Measurements from ENCODE around the gene PPP1R10.

The PPP1R10 gene

DNA sequence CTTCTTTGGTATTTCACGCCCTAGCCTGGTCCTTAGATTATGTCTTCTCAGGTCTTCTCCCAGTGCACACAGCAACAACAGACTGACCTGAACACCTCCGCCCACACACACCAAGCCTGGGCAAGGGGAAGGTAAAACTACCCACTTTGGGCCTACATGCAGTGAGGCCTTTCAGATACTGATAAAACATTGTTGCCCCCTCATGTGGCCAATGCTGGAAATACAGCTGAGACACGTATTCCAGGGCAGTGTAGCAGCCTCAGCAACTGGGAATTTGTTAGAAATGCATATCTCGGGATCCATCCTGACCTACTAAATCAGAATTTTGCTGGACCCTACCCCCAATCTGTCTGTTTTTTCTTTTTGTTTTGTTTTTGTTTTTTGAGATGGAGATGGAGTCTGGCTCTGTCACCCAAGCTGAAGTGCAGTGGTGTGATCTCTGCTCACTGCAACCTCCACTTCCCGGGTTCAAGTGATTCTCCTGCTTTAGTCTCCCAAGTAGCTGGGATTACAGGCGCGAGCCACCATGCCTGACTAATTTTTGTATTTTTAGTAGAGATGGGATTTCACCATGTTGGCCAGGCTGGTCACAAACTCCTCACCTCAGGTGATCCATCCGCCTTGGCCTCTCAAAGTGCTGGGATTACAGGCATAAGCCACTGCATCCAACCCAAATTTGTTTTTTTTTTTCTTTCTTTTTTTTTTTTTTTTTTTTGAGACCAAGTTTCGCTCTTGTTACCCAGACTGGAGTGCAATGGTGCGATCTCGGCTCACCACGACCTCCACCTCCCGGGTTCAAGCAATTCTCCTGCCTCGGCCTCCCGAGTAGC lies 19.5 kb downstream of the PPP1R10 start:
- peak; percentile 68 for DNase-seq

DNA sequence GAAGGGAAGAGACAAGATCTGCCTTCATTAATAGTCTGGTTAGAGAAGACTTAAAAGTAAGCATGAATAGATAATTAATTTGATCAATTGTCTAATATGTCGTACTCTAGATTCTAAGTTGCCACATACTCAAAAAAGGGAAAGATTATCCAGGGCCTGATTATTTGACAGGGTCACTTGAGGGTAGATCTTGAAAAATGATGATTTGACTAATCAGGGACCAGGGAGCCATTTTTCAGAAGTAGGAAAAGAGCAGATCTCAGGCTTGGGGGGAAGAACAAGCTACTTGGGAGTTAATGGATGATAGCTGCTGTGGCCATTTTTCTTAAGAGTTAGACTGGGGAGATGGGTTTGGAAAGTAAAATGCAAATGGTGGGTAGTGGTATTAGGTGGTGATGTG lies 24.8 kb downstream of the PPP1R10 start:
- DNase-seq, result no peak

DNA sequence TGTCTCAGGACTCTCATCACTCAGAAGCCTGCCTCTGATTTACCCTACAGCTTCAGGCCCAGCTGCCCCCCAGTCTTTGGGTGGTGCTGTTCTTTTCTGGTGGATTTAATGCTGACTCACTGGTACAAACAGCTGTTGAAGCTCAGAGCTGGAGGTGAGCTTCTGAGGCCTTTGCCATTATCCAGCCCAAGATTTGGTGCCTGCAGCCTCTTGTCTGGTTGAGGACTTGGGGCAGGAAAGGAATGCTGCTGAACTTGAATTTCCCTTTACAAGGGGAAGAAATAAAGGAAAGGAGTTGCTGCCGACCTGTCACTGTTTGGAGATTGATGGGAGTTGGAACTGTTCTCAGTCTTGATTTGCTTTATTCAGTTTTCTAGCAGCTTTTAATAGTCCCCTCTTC lies 26.0 kb downstream of the PPP1R10 start:
- no peak for DNase-seq

DNA sequence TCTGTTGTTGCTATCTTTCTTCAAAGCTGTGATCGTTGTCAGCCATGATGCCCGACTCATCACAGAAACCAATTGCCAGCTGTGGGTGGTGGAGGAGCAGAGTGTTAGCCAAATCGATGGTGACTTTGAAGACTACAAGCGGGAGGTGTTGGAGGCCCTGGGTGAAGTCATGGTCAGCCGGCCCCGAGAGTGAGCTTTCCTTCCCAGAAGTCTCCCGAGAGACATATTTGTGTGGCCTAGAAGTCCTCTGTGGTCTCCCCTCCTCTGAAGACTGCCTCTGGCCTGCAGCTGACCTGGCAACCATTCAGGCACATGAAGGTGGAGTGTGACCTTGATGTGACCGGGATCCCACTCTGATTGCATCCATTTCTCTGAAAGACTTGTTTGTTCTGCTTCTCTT lies 26.5 kb downstream of the PPP1R10 start:
- no peak for DNase-seq

DNA sequence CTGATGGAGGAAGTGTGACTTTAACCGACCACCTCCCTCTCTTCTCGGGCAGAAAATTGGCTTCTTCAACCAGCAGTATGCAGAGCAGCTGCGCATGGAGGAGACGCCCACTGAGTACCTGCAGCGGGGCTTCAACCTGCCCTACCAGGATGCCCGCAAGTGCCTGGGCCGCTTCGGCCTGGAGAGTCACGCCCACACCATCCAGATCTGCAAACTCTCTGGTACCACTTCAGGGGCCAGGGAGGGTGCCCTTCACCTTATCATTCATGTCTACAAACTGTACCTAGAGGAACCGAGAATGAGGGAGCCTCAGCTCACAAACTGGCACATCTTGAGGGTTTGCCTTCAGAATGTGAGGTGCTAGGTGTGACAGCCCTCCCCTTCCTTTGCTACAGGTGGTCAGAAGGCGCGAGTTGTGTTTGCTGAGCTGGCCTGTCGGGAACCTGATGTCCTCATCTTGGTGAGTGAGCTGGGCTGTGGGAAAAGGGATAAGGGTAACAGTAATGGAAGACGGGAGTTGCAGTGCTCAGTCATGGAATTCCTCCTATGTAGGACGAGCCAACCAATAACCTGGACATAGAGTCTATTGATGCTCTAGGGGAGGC lies 27.2 kb downstream of the PPP1R10 start:
- no peak for DNase-seq

DNA sequence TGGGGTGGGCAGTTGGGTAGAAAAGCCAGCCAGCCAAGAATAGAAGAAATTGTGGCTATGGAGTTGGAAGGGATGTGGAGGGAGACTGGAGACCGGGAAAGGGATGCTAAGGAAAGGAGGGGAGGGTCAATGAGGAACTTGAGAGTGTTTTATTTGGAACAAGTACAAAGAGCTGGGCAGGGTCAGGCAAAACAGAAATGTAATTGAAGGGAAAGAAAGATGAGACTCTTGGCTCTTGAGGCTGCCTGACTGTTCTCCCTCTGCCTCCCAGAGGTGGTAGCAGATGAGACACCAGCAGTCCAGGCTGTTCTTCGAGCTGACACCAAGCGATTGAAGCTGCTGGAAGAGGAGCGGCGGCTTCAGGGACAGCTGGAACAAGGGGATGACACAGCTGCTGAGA lies 33.1 kb downstream of the PPP1R10 start:
- no peak for DNase-seq

DNA sequence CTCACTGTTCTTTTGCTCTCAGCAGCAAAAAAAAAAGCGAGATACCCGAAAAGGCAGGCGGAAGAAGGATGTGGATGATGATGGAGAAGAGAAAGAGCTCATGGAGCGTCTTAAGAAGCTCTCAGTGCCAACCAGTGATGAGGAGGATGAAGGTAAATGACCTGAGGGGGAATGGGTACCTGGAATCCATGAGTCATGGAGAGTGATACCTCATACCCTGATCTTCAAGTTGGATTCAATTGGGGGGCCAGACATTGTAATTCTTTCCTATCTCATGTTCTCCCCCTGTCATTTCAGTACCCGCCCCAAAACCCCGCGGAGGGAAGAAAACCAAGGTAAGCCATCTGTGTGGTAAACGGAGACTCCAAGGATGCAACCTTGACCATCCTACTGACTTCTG lies 39.0 kb downstream of the PPP1R10 start:
- DNase-seq, result no peak

DNA sequence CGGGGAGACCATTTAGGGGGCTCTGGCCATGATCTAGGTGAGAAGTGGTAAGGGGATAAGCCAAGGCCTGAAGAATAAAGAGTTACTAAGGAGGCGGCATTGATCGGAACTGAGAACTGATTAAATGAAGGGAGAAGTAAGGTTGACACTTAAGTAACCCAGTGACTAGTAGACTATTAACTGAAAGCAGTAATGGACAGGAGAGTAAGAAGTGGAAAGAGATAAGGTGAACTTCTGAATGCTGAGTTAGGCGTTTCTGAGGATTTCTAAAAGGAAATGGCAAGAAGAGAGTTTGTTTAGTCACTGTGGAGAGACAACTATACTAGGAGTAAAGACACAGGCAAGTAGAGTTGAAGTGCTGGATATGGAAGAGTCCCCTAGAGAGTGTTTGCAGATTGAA lies 43.9 kb downstream of the PPP1R10 start:
- no peak for DNase-seq

DNA sequence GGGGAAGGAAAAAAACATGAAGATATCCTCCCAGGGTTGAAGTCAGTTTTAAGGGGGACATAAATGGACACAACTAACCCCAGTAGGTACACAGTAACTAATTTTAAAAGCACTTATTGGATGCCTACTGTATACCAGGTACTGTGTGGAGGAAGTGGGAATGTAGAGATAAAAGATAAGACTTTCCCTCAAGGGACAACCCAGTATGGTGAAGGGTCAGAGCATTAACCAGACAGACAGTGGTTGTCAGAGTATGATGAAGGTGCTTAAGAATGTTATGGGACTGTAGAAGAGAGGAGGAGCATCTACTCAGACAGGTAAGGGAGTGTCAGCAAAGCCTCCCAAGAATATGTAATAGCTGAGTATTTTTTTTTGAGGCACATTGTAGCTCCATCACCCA lies 44.9 kb downstream of the PPP1R10 start:
- no peak for DNase-seq

DNA sequence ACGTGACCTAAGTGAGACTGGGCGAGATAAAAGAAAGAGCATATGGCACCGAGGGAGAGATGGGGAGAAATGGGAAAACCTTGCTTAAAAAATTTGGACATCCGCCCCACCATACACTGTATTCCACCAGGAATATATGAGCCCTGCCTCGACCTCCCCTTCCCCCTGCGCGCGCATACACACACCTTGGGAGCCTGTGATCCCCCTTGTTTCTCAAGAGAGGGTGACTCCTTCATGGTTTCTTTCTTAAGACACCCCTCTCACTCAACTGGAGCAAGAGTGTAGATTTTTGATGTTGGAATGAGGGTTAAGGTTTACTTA lies 45.3 kb downstream of the PPP1R10 start:
- no peak for DNase-seq

DNA sequence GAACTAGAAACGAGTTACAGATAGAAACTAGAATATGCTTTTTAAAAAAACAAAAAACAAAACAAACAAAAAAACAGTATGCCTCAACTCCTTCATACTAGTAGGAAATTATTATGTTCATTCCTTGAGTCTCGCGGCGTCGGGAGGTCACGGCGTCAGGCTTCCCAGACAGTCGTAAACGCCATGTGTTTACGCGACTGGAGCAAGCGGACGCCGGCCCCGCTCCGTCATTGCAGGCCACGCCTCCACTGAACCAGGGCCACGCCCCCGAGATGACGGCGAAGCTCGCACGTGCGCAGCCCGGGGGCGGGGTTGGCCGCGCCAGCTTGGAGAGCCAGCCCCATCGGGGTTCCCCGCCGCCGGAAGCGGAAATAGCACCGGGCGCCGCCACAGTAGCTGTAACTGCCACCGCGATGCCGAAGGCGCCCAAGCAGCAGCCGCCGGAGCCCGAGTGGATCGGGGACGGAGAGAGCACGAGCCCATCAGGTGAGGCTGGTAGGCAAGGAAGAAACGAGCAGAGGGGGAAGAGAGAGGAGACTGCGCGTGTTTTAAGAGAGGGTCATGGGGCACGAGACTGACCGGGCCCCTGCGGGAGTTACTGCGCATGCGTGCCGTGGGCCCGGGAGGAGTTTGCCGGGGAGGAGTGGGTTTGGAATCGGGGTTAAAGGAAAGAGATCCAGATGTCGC lies 45.8 kb downstream of the PPP1R10 start, which contains the start of gene ABCF1:
Gene ABCF1 (plus strand): TSS at position 368 of the 687 bp plus-strand sequence. CDS start 46 bp downstream, at position 414.
- peak; percentile 98 for DNase-seq

DNA sequence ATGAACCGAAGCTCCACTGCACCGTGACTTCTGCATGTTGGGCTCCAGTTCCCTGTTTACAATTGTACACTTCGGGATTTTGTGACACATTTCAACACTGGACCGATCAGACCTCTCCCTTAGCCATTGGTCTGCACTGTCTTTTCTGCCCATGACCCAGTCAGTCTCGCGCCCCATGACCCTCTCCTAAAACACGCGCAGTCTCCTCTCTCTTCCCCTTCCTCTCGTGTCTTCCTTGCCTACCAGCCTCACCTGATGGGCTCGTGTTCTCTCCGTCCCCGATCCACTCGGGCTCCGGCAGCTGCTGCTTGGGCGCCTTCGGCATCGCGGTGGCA lies 46.3 kb downstream of the PPP1R10 start:
- no peak for DNase-seq

DNA sequence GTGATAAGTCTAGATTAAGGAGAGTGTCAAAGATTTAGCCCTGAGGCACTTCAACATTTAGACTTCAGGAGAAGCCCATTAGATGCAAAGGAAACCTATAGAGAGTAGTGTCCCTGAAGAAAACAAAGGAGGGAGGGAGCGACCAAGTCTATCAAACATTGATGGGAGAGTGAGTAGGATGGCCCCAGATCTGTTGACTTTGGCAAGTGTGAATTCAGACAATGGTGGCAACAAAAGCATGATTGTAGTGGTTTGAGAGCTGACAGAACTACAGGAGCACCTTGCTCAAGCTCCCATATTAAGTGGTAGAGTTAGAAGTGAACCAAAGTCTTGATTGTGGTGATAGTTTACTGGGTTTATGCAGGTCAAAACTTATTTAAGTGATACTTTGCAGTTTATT lies 46.8 kb downstream of the PPP1R10 start:
- no peak for DNase-seq

DNA sequence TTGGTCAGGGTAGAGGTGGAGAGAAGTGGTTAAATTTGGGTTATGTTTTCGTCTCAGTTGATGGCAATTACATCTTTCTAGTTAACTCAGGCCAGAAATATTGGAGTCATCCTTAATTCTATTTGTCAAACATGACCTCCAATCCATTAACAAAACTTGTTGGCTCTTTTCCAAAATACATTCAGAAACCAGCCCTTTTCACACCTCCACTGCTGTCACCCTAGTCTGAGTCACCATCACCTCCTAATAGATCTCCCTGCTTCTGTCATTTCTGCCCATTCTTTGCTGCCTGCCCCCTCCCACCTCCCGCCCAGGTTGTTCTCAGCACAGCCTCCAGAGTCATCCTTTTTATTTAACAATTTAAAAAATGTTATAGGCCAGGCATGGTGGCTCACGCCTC lies 48.8 kb downstream of the PPP1R10 start:
- peak; percentile 66 for DNase-seq

DNA sequence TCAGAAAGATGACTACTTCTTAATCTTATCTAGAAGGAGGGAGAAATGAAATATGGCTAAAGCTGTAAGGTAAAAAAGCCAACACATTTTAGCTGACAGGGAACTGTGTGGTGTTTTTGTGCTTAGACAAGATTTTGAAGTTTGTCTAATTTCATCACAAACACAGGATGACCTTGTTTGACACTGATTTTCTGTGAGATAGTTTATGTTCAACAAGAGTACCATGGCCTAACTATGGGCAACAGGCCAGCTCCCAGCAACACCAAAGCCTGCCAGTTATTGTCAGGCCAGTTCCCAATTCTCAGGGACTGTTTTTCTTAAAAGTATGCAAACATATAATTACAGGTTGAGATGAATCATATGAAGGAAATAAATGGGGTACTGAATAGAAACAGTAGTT lies 51.3 kb downstream of the PPP1R10 start:
- no peak for DNase-seq

DNA sequence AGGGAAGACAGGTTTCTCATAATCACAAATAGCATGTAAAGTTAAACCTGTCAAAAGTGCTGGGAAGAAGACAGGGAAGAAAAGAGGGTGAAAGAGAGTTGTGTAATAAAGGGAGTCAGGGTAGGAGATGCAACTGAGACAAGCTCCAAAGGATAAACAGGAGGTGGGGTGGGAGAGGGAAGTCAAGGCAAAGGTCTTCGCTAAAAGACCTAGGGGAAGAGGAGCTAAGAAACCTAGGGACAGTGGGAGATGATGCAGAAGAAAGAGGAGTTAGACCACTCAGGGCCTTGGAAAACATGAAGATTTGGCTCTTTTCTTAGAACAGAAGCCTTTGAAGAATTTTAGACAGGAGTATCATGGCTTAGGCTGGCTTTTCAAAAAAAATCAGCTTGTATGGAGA lies 52.9 kb downstream of the PPP1R10 start:
- no peak for DNase-seq

DNA sequence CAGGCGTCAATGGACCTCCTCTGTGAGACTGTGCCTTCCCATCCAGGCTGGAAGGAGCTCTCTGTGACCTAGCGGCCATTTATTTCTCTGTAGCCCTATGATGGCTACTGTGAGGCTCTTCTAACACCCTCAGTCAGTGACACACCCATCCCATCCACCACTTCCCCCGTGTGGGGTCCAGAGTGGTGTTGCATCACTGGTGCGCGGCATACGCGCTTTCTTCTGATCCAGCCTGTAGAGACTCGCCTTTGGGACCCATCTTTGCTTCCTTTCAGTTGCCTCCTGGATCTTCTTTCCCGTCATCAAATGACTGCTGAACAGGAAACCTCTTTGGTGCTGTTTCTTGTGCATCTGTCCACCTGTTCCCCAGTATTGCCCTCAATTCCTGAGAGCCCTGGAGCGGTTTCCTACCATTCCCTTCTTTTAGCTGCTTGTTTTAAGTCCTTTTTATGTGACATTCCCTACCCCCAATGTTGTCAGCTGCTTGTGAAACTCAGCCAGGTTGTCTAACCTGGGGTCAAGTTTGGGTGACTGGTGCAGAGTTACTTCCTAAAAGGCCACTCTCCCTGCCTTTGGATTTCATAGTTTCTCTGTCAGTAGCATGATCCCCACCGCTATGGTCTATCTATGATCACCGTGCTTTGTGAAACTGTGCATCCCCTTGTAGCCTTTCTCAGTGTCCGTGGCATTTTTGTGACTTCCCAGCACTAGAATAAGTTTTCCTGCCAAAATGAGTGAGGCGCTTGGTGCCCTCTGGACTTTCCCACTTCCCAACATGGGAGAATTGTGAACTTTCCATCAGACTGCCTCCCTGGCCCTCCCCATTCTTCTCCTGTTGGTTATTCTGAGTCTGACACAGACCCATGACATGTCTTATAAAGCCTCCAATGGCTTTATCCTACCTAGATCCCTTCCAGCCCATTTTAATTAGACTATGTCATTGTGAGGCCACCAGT lies 54.3 kb downstream of the PPP1R10 start:
- DNase-seq, result no peak

DNA sequence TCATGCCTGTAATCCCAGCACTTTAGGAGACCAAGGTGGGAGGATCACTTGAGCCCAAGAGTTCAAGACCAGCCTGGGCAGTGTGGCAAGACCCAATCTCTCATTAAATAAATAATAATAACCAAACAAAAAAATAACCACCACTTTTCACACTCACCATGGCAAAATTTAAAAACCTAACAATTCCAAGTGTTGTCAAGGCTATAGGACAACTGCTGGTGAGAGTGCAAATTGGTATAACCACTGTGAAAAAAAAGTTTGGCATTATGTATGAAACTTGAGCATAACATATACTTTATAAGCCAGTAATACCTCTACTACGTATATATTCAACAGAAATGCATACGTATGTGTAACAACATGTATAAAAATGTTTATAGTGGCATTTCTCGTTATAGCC lies 56.1 kb downstream of the PPP1R10 start:
- no peak for DNase-seq

DNA sequence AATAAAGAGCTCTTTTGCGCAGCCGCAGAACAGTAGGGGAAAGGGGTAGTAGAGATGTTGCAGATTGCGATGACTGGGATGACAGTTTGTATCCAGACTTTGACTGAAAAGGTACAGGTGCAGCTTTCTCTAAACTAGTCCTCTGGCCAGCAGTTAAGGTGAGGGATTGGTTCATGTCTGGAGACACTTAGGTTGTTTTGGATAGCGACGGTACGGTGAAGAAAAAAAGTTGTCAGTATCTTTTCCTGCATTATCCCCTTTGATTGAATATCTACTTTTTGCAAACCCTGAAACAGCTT lies 59.4 kb downstream of the PPP1R10 start:
- peak; percentile 69 for DNase-seq

DNA sequence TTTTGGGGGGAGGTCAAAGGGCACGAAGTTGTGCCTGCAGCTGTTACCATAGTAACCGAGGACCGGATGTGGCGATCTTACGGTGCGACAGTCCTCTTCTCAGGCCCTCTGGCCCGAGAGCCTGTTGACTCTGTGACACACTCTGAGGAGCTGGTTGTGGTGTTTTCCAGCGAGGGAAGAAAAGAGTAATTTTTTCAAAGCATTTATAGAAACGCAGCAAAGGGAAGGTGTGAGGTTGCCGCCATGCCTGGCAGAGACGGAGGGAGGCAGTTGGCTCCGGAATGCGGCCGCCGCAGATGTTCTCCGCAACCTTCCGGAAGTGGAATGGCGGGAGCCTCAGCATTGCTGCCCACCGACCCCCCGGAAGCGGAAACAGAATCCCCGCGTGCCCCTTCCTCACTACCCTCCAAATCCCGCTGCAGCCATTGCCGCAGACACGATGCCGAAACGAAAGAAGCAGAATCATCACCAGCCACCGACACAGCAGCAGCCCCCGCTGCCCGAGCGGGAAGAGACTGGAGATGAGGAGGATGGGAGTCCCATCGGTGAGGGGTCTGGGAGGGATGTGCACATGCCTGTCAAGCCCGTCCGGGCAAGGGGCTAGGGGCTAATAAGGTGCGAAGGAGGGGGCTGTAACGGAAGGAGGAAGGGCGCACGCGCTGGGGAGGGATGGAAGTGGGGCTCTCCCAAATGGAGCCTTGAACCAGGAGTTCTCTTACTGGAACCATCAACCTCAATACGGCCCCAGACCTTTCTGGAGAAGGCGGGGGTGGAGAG lies 59.9 kb downstream of the PPP1R10 start, which contains the start of gene PRR3:
Gene PRR3 (plus strand): TSS at position 390 of the 777 bp plus-strand sequence. CDS start 50 bp downstream, at position 440.
- DNase-seq, result peak; percentile 85

DNA sequence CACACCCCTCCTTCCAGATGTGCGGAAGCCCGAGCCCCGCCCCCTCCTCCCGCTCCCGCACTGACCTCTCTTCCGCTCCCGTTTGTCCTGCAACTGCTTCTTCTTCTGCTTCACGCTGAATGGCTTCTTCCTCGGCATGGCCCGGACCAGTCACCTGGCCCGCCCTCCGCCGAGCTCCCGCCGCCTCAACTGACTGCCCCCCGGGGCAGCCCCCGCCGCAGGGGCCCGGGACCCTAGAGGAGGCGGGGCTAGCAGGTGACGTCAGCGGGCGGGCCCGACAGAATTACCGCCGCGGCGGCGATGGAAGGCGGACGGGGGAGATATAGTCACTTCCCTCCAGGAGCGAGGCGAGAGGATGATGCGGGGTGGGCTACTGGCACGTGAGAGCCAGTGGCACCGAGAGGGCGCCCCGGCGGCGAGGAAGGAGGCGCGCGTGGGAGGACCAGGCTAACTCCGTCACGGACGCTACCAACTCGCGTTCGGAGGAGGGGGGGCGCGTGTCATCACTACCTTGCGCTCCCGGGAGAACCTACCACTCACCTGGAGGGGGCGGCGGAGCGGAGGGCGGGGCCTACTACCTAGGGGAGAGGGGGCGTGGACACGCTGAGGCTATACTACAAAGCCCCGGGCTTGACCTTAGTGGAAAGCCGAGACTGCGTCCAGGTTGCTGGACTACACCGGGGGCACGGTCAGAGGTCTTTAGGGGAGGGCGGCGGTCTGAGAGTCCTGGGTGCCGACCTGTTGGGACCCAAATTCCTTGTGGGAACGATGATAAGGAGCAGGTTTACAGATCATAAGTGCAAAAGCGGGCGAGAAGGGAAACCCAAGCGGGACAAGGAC lies 60.8 kb downstream of the PPP1R10 start, which contains the start of gene GNL1:
Gene GNL1 (minus strand): TSS at position 424 of the 840 bp plus-strand sequence. CDS start 286 bp downstream, at position 138.
- DNase-seq, result peak; percentile 98

DNA sequence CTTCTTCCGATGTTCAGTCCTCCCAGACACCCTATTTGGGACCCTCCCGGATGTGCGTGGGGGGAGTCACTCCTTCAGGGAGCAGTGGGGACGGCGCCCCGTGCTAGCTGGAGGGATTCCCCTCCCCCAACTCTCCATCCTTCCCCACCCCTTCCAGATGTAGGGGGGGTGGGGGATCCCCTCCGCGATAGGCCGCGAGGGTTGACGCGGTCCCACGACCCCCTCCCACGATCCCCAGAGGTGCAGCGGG lies 61.3 kb downstream of the PPP1R10 start:
- no peak for DNase-seq

Data from stimulated activated naive CD4-positive, alpha-beta T cell treated with Interleukin-2 at 50 U/mL for 16 hours (primary cell).